GM12875 (cell line): Measurements from ENCODE around the gene TMEM134.

Experiments
- H3K4me3 ChIP-seq: one replicate; pipeline ENCODE4 v1.5.1; 2011; ENCODE audit warnings: low read depth, low read length, control low read depth
- CTCF ChIP-seq: IDR thresholded peaks from 2 replicates; pipeline ENCODE4 v1.5.1; 2011; ENCODE audit warnings: low read depth, mild to moderate bottlenecking, control low read depth, inconsistent platforms, low read length, moderate library complexity, borderline replicate concordance; ENCODE audit not compliant: insufficient read depth

The TMEM134 gene

GRCh38 chr11:67415501-67416304 is 53.3 kb downstream of the TMEM134 start, which contains the start of gene CARNS1:
Gene CARNS1, plus strand, starts transcription at chr11:67415678. Its CDS starts 522 bp downstream, at chr11:67416200.
- TF ChIP-seq CTCF = no peak
- no peak within 1 kb of the TSS for H3K4me3 ChIP-seq

DNA sequence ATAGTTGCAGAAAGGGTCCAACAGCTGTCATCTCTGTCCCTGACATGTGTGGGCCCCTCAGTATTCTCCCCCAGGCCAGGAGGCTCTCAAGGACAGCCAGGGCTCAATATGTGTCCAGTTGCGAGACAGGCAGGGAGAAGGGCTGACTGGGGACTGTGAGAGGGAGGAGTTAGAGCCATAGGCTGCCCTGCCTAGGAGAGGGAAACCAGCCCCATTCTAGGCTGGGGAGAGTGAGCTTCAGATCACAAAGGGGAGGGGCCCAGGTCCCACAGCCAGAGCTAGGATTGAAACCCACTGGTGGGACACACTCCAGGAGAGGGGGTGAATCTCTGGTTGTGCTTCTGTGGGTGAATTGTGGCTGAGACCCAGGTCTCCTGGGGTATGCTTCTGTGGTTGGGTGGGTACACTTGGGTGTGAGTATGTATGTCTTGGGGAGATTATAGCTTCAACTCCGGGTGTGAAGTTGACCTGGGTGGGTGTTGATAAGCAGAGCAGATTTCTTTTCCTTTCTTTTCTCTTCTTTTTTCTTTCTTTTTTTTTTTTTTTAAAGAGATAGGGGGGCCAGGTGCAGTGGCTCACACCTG is 55.7 kb downstream of the TMEM134 start:
- TF ChIP-seq CTCF = no peak
- H3K4me3 ChIP-seq = no peak overlapping the region

DNA sequence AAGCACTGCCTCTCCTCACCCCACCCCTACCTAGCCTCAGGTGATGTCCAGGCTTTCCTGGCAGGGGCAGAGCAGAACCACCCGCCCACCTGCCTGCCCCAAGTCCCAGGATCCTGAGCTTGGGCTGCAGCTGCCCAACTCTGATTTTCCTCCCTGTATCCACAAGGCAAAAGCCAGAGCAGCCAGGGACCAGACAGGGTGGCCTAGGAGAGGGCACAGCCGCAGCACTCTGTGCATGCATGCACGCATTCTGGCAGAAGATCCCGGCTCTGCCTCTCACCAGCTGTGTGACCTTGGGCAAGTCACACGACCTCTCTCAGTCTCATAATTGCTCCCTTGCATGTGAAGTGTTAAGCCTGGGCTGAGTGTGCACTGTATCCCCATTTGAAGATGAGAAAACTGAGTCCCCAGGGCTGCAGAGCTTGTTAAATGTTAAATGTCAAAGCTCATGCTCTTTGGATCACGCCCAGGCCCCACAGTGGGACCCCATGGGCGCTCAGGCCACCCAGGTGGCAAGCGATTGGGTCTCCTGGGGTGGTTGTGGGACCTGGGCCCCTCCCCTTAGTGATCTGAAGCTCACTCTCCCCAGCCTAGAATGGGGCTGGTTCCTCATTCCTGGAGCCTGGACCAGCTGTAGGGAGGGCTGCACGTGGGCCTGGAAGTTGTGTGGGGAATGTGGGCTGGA is 56.4 kb downstream of the TMEM134 start:
- H3K4me3 ChIP-seq = no peak overlapping the region
- no peak for TF ChIP-seq CTCF

DNA sequence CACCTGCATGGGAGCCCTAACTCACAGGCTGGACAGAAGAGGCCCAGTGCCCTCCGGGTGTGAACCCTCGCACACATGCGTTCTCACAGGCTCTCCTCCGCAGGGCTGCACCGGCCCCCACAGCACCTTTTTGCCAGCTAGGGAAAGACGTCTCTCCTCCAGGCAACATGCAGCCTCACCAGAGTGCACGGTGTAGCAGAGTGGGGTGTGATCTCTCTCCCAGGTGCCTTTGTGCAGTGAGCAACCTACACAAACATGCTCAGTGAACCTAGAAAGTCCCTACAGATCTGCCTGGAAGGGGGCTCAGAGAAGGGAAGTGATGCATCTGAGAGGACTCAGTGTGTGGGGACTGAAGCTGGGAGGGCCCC is 57.3 kb downstream of the TMEM134 start:
- H3K4me3 ChIP-seq = no peak overlapping the region
- TF ChIP-seq CTCF = no peak
